ENCODE data around the gene TRIM22. TPM values are rescaled to one million over a fixed set of nuclear protein-coding genes. Genes with fewer than 3 reads are reported as not detected.
A peak's percentile ranks its signal among the peaks of the same experiment; 100 is the strongest.

TRIM22 gene
- polyA plus RNA-seq, 1 donor from 2014 or later = 4.3 TPM

DNA sequence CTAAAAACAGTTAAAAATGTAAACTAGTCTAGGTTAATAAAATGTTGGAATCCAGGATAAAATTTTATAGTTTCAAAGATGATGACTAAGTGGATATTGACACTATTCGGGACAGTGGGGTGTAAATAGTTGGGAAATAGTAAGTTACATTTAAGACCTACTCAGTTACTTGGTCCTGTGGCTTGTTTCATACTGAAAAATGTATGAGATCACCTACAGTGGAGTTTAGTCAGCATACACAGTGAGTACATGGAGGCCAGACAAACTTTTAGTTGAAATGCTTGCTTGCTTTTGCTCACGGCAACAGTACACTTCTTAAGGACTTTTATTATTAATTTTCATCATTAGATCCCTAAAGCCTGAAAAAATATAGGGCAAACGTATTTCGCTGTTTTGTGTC, 16.1 kb downstream of the TRIM22 start:
- Histone ChIP-seq H3K27ac (ENCODE audit: low read length) (no peak overlapping the region), H3K9me2 (ENCODE audit: insufficient read depth, low read length) (no peaks in the 10 kb centered on the region), H3K9ac (ENCODE audit: low read length) (no peak overlapping the region), H3K36me3 (ENCODE audit: insufficient read depth, low read length) (no peaks in the 10 kb centered on the region), H3F3A (ENCODE audit: insufficient read depth, low read length, poor library complexity, severe bottlenecking) (no peaks in the 10 kb centered on the region), H2AFZ (ENCODE audit: low read depth, low read length) (no peak overlapping the region), H4K20me1 (ENCODE audit: insufficient read depth) (no peaks in the 10 kb centered on the region), H3K4me2 (ENCODE audit: low read length) (no peak overlapping the region), H3K9me3 (ENCODE audit: low read length) (no peaks in the 10 kb centered on the region), H3K4me3 (ENCODE audit: low read length) (no peak overlapping the region), H3K27me3 (ENCODE audit: insufficient read depth, low read depth, low read length) (no peaks in the 10 kb centered on the region), H3K79me2 (replicated peaks; ENCODE audit: insufficient read depth, low read length) (no peaks in the 10 kb centered on the region)
- TF ChIP-seq, protein P1, sequence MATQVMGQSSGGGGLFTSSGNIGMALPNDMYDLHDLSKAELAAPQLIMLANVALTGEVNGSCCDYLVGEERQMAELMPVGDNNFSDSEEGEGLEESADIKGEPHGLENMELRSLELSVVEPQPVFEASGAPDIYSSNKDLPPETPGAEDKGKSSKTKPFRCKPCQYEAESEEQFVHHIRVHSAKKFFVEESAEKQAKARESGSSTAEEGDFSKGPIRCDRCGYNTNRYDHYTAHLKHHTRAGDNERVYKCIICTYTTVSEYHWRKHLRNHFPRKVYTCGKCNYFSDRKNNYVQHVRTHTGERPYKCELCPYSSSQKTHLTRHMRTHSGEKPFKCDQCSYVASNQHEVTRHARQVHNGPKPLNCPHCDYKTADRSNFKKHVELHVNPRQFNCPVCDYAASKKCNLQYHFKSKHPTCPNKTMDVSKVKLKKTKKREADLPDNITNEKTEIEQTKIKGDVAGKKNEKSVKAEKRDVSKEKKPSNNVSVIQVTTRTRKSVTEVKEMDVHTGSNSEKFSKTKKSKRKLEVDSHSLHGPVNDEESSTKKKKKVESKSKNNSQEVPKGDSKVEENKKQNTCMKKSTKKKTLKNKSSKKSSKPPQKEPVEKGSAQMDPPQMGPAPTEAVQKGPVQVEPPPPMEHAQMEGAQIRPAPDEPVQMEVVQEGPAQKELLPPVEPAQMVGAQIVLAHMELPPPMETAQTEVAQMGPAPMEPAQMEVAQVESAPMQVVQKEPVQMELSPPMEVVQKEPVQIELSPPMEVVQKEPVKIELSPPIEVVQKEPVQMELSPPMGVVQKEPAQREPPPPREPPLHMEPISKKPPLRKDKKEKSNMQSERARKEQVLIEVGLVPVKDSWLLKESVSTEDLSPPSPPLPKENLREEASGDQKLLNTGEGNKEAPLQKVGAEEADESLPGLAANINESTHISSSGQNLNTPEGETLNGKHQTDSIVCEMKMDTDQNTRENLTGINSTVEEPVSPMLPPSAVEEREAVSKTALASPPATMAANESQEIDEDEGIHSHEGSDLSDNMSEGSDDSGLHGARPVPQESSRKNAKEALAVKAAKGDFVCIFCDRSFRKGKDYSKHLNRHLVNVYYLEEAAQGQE (IDR thresholded peaks at IDR 0.05; ENCODE audit: borderline replicate concordance) = no peak
- TF ChIP-seq SMC3 (conservative IDR thresholded peaks at IDR 0.05; ENCODE audit: poor library complexity) (no peak), EZH2 (IDR thresholded peaks at IDR 0.05; ENCODE audit: borderline replicate concordance, insufficient read depth, low read length, poor library complexity, severe bottlenecking) (no peak), RAD21 (conservative IDR thresholded peaks at IDR 0.05) (no peak), MXI1 (conservative IDR thresholded peaks at IDR 0.05; ENCODE audit: poor library complexity, severe bottlenecking) (no peak), EP300 (conservative IDR thresholded peaks at IDR 0.05; ENCODE audit: poor library complexity, severe bottlenecking) (no peak), CTCF (IDR thresholded peaks at IDR 0.05; ENCODE audit: poor library complexity, severe bottlenecking) (no peak), POLR2AphosphoS5 (IDR thresholded peaks at IDR 0.05) (no peak), TAF1 (IDR thresholded peaks at IDR 0.05; ENCODE audit: low read depth) (no peak)

DNA sequence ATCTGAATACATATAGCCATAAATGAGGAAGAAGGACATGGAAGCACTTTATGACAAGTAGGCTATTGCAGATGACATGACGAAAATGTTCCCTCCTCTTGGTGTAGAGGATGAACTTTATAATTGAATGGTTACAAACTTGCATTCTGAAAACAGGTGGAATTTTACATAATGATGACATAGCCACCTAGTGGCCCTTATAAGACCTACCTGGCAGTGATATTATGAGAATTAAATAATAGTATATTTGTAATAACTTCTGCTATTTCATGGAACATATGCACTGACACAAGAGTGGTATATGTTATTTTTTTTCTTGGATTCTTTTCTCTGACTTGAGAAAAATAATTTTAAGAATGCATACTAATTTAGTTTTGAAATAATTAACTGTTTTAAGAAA, 22.9 kb downstream of the TRIM22 start:
- no peak overlapping the region for H3K4me2 ChIP-seq (ENCODE audit: low read length)
- H3K79me2 ChIP-seq (replicated peaks; ENCODE audit: insufficient read depth, low read length) = no peaks in the 10 kb centered on the region
- no peaks in the 10 kb centered on the region for H3K9me2 ChIP-seq (ENCODE audit: insufficient read depth, low read length)
- H2AFZ ChIP-seq (ENCODE audit: low read depth, low read length) = no peak overlapping the region
- no peaks in the 10 kb centered on the region for H3K36me3 ChIP-seq (ENCODE audit: insufficient read depth, low read length)
- no peak for TF ChIP-seq POLR2AphosphoS5 (IDR thresholded peaks at IDR 0.05)
- TF ChIP-seq EP300 (conservative IDR thresholded peaks at IDR 0.05; ENCODE audit: poor library complexity, severe bottlenecking) = no peak
- peak; percentile 39 for TF ChIP-seq CTCF (IDR thresholded peaks at IDR 0.05; ENCODE audit: poor library complexity, severe bottlenecking)
- TF ChIP-seq SMC3 (conservative IDR thresholded peaks at IDR 0.05; ENCODE audit: poor library complexity) = no peak
- no peak overlapping the region for H3K9ac ChIP-seq (ENCODE audit: low read length)
- no peaks in the 10 kb centered on the region for H3K9me3 ChIP-seq (ENCODE audit: low read length)
- no peak overlapping the region for H3K4me3 ChIP-seq (ENCODE audit: low read length)
- H3F3A ChIP-seq (ENCODE audit: insufficient read depth, low read length, poor library complexity, severe bottlenecking) = no peaks in the 10 kb centered on the region
- H3K27ac ChIP-seq (ENCODE audit: low read length) = no peak overlapping the region
- H4K20me1 ChIP-seq (ENCODE audit: insufficient read depth) = no peaks in the 10 kb centered on the region
- no peaks in the 10 kb centered on the region for H3K27me3 ChIP-seq (ENCODE audit: insufficient read depth, low read depth, low read length)
